Measurements from ENCODE around the gene ATG13. TPM values are rescaled to one million over a fixed set of nuclear protein-coding genes. Genes with fewer than 3 reads are reported as not detected.
A peak's percentile ranks its signal among the peaks of the same experiment; 100 is the strongest.

The ATG13 gene
- total RNA-seq, 2 donors from 2014 or later = 54.5 to 80.2 TPM

DNA sequence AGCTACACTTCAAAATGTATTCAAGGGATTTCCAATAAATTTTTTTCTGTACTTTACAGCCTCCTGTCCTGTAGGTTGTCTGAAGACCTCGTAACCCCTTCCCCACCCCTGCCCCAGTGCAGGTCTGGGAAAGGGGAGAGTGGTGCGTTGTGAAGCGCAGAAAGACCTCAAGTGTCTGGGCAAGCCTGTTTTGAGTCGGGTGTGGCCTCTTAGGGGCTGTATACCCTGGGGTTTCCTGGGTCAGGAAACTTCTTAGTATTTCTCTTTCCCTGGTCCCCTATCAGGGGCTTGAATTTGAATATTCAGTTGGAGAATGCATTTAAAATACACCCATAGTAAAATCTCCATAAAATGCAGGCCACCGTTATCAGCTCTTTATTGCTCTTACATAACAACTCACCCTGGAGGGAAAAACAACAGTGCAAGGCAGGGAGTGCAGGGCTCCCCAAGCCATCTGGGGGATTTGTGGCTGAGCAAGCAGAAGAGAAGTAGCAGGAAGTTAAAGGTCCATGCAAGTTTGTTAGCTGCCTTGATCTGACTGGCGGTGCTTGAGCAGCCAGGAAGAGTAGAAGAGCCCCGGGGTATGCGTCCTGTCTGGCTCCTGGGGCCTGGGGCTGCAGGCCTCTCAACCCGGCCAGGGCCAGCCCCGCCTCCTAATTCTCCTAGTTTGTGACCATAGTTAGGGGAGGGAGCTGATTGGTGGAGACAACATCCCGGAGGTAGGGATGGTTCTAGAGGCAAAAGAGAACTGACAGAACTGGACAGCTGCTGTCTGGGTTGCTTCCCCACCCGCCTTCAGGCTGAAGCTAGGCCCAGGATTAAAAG lies 57.3 kb downstream of the ATG13 start:
- Histone ChIP-seq H3K9me3 (no peaks in the 10 kb centered on the region), H3K27ac (peak overlapping the region; percentile 86 to 88), H3K4me3 (no peak overlapping the region), H3K4me1 (peaks cover 0 to 58% of the 10 kb centered on the region in 2 donors), H3K36me3 (peaks cover 70% of the 10 kb centered on the region), H3K27me3 (no peaks in the 10 kb centered on the region)
- DNase-seq (ENCODE audit: low spot score) = no peak
- TF ChIP-seq, protein P1, sequence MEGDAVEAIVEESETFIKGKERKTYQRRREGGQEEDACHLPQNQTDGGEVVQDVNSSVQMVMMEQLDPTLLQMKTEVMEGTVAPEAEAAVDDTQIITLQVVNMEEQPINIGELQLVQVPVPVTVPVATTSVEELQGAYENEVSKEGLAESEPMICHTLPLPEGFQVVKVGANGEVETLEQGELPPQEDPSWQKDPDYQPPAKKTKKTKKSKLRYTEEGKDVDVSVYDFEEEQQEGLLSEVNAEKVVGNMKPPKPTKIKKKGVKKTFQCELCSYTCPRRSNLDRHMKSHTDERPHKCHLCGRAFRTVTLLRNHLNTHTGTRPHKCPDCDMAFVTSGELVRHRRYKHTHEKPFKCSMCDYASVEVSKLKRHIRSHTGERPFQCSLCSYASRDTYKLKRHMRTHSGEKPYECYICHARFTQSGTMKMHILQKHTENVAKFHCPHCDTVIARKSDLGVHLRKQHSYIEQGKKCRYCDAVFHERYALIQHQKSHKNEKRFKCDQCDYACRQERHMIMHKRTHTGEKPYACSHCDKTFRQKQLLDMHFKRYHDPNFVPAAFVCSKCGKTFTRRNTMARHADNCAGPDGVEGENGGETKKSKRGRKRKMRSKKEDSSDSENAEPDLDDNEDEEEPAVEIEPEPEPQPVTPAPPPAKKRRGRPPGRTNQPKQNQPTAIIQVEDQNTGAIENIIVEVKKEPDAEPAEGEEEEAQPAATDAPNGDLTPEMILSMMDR (IDR thresholded peaks at IDR 0.05) = no peak

DNA sequence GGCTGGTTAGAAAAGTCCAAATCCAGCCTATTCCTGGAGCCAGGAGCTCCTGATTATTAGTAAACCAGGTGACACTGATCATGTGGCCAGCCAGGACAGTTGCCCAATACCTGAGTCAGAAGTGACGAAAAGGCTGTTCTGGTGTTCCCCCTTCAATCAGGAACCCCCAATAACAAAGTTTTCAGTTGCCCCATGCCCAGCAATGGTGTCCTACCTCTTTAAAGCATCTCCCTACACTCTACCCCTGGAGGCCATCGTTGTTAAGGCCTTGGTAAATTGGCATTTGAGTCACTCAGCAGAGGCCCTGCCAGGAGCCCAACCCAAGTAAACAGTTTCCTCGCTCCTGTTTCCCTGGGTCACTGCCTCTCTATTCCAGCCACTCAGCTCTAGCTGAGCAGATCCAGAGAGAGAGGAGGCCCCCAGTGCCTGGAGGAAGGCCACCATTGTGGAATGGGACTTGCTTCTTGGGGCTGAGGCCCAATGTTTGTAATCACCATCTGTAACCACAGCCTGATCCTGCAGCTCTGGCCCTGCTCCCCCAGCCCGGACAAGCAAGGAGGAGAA lies 58.0 kb downstream of the ATG13 start:
- peaks cover 0 to 58% of the 10 kb centered on the region in 2 donors for H3K4me1 ChIP-seq
- peaks cover 70% of the 10 kb centered on the region for H3K36me3 ChIP-seq
- H3K27ac ChIP-seq = peak overlapping the region; percentile 86 to 88
- H3K9me3 ChIP-seq = no peaks in the 10 kb centered on the region
- DNase-seq (ENCODE audit: low spot score) = peak; percentile 87
- no peak overlapping the region for H3K4me3 ChIP-seq
- TF ChIP-seq, protein P1 (IDR thresholded peaks at IDR 0.05) = no peak
- no peaks in the 10 kb centered on the region for H3K27me3 ChIP-seq

DNA sequence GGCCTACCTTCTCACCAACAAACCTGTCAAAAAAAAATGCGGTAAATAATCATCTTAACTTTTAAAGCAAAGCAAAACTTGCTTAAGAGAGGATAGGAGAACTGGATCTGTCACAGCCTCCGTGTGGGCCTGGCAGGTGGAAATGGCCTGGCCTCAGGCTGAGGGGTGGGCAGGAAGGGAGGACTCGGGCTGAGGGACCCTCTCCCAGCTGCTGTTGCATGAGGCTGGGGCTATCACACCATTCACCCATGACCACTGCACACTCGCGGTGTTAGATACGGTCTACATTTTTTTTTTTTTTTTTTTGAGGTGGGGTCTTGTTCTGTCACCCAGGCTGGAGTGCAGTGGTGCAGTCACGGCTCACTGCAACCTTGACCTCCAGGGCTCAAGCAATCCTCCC lies 58.6 kb downstream of the ATG13 start:
- H3K27ac ChIP-seq = peak overlapping the region; percentile 86 to 88
- peaks cover 70% of the 10 kb centered on the region for H3K36me3 ChIP-seq
- no peak overlapping the region for H3K4me3 ChIP-seq
- H3K4me1 ChIP-seq = peaks cover 0 to 58% of the 10 kb centered on the region in 2 donors
- H3K27me3 ChIP-seq = no peaks in the 10 kb centered on the region
- no peaks in the 10 kb centered on the region for H3K9me3 ChIP-seq
- DNase-seq (ENCODE audit: low spot score) = no peak
- TF ChIP-seq, protein P1 (IDR thresholded peaks at IDR 0.05) = no peak

DNA sequence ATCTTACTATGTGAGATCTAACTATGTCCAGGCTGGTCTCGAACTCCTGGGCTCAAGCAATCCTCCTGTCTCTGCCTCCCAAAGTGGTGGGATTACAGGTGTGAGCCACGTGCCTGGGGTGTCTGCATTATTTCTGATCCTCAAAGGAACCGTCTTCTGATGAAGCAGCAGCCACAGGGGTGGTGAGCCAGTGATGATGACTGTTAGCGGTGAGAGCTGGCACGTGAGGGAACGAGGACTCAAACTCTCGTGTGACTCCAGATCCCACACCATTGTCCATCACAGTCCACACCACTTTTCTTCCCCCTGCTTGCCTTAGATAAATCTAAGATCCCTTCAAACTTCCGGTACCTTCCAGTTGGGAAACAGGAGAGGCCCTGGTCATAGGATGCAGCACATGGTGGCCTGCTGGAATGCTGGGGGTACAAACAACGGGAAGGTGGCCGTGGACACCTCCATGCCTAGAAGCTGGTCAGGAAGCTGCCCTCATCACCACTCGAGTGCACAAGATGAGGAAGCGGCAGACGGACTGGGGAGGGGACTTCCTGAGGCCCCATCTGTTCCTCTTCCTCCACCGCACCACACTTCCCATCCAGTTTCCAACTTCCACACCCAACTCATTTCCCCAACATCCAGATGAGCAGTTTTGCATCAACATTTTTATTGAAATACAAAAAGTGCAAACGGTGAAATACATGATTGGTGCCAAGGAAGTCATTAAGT lies 59.2 kb downstream of the ATG13 start:
- no peak for DNase-seq (ENCODE audit: low spot score)
- Histone ChIP-seq H3K27ac (peak overlapping the region; percentile 86 to 88), H3K36me3 (peaks cover 70% of the 10 kb centered on the region), H3K4me1 (peaks cover 0 to 58% of the 10 kb centered on the region in 2 donors), H3K9me3 (no peaks in the 10 kb centered on the region), H3K27me3 (no peaks in the 10 kb centered on the region), H3K4me3 (no peak overlapping the region)
- TF ChIP-seq, protein P1 (IDR thresholded peaks at IDR 0.05) = no peak

DNA sequence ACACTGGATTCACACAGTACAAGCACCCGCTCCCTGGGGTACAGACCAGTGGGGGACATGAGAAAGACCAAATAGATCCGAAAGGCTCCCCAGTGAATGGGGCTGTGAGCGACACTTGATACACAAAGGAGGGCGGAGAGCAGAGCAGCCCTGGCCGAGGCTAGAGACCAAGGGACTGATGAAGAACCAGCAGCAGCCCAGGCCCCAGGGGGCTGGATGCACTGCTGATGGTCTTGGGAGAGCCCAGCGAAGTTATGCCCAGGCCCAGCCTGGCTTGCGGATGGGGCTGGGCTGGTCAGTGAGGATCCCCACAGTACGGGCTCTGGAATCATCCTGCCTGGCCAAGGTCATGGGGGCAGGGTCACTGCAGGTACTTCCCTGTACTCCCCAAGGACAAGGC lies 59.8 kb downstream of the ATG13 start:
- peaks cover 0 to 55% of the 10 kb centered on the region in 2 donors for H3K4me1 ChIP-seq
- peaks cover 70% of the 10 kb centered on the region for H3K36me3 ChIP-seq
- DNase-seq (ENCODE audit: low spot score) = no peak

More for the DNA sequence above, 59.8 kb downstream of the ATG13 start:
- H3K27ac ChIP-seq = peak overlapping the region; percentile 86 to 88
- no peaks in the 10 kb centered on the region for H3K9me3 ChIP-seq
- TF ChIP-seq, protein P1 (IDR thresholded peaks at IDR 0.05) = no peak
- H3K27me3 ChIP-seq = no peaks in the 10 kb centered on the region
- H3K4me3 ChIP-seq = no peak overlapping the region
